ENCODE measurements around the gene TMEM38B. TPM values are rescaled to one million over a fixed set of nuclear protein-coding genes. Genes with fewer than 3 reads are reported as not detected.

TMEM38B gene
- total RNA-seq, 2 experiments from 2014 or later = 16.8 to 17.8 TPM

- peaks cover 3% of the 10 kb centered on the region for H3K36me3 Mint-ChIP-seq
- peaks cover 27% of the 10 kb centered on the region for H3K9me3 Mint-ChIP-seq
- H3K4me3 Mint-ChIP-seq = no peak overlapping the region
- no peak overlapping the region for H3K27ac Mint-ChIP-seq
- no peaks in the 10 kb centered on the region for H3K27me3 Mint-ChIP-seq
- DNase-seq = no peak
- no peaks in the 10 kb centered on the region for H3K4me1 Mint-ChIP-seq
Measured at GRCh38 chr9:105822814-105823213, 128.5 kb downstream of the TMEM38B start.

Other genes with a start within 250 kb of the TMEM38B start
- 1 to 10 TPM; 2.1 to 3.0 TPM for gene FSD1L, start 246.5 kb upstream of the TMEM38B start, total RNA-seq
- gene FKTN, start 136.4 kb upstream of the TMEM38B start, total RNA-seq = 10 to 100 TPM; 15.8 to 20.7 TPM
- gene TAL2, start 32.1 kb upstream of the TMEM38B start, total RNA-seq = not detected

All from activated naive CD8-positive, alpha-beta T cell treated with anti-CD3 and anti-CD28 coated beads for 36 hours (primary cell).